ENCODE measurements around the gene ZNF821.
A peak's percentile ranks its signal among the peaks of the same experiment; 100 is the strongest.
"Not testable (repeated sequence)": the region's sequence is repeated elsewhere in the genome, so short reads cannot be mapped to it uniquely, and the experiment has no call there.

The ZNF821 gene

GRCh38 chr16:71883849-71884638, at the start of gene ZNF821:
TSS of gene ZNF821 (minus strand) at chr16:71884182. CDS start at chr16:71879946, 4,236 bp downstream.
- DNase-seq = peak; percentile 48

GRCh38 chr16:71933017-71933416, 49.0 kb upstream of the ZNF821 start:
- no peak for DNase-seq

- DNase-seq = no peak
Measured at GRCh38 chr16:71931599-71931998, 47.6 kb upstream of the ZNF821 start.

GRCh38 chr16:71931001-71931400, 47.0 kb upstream of the ZNF821 start:
- no peak for DNase-seq

GRCh38 chr16:71930013-71930563, 46.1 kb upstream of the ZNF821 start:
- DNase-seq = no peak

GRCh38 chr16:71929048-71929447, 45.1 kb upstream of the ZNF821 start:
- no peak for DNase-seq

GRCh38 chr16:71927787-71928186, 43.8 kb upstream of the ZNF821 start:
- no peak for DNase-seq

- no peak for DNase-seq
Measured at GRCh38 chr16:71927383-71927782, 43.4 kb upstream of the ZNF821 start.

- no peak for DNase-seq
Measured at GRCh38 chr16:71924710-71925109, 40.7 kb upstream of the ZNF821 start.

- DNase-seq = no peak
Measured at GRCh38 chr16:71923941-71924690, 40.1 kb upstream of the ZNF821 start.

- DNase-seq = no peak
Measured at GRCh38 chr16:71920658-71921057, 36.7 kb upstream of the ZNF821 start.

GRCh38 chr16:71919035-71919434, 35.1 kb upstream of the ZNF821 start:
- no peak for DNase-seq

GRCh38 chr16:71917900-71918299, 33.9 kb upstream of the ZNF821 start:
- DNase-seq = no peak

GRCh38 chr16:71916397-71916920, 32.5 kb upstream of the ZNF821 start:
- DNase-seq = no peak

- DNase-seq = no peak
Measured at GRCh38 chr16:71915350-71915749, 31.4 kb upstream of the ZNF821 start.

- DNase-seq = no peak
Measured at GRCh38 chr16:71914802-71915201, 30.8 kb upstream of the ZNF821 start.

GRCh38 chr16:71912534-71913275, 28.7 kb upstream of the ZNF821 start:
- DNase-seq = no peak

- no peak for DNase-seq
Measured at GRCh38 chr16:71911121-71911520, 27.1 kb upstream of the ZNF821 start.

- DNase-seq = not testable (repeated sequence)
Measured at GRCh38 chr16:71905765-71906164, 21.8 kb upstream of the ZNF821 start.

- DNase-seq = no peak
Measured at GRCh38 chr16:71904239-71904638, 20.3 kb upstream of the ZNF821 start.

GRCh38 chr16:71903608-71904007, 19.6 kb upstream of the ZNF821 start:
- no peak for DNase-seq

- no peak for DNase-seq
Measured at GRCh38 chr16:71902656-71903365, 18.8 kb upstream of the ZNF821 start.

All from NCI-H1048 (cell line).